Vagina (tissue), 2 donors: ENCODE measurements around the gene DLGAP5. TPM values are rescaled to one million over a fixed set of nuclear protein-coding genes. Genes with fewer than 3 reads are reported as not detected.

Experiments
- DNase-seq, 2 donors: peaks; one replicate each; pipeline ENCODE4 v3.0.0-alpha.2; 2017; ENCODE audit errors: extremely low spot score in 2 of 2
- H3K27ac ChIP-seq: fragments of 200-600 bp; sonication (generic); one replicate; pipeline ENCODE4 v1.5.1; 2019
- H3K27me3 ChIP-seq: fragments of 200-600 bp; sonication (generic); one replicate; pipeline ENCODE4 v1.5.1; 2019
- H3K36me3 ChIP-seq, 2 donors: fragments of 200-600 bp; sonication (generic); one replicate each; pipeline ENCODE4 v1.5.1; 2017 to 2019
- H3K4me1 ChIP-seq: fragments of 200-600 bp; sonication (generic); one replicate; pipeline ENCODE4 v1.5.1; 2019
- H3K4me3 ChIP-seq, 2 donors: fragments of 200-600 bp; sonication (generic); 1 replicate in 1 of 2; 2 replicates in 1 of 2; pipeline ENCODE4 v1.5.1; 2016 to 2019
- H3K9me3 ChIP-seq: fragments of 200-600 bp; sonication (generic); one replicate; pipeline ENCODE4 v1.5.1; 2019
- POLR2A ChIP-seq, 2 donors: fragments of 450-650 bp; IDR thresholded peaks; one replicate each; pipeline ENCODE4 v1.6.1; 2017; ENCODE audit warnings: antibody characterized with exemption in 2 of 2, mild to moderate bottlenecking in 2 of 2, moderate library complexity in 2 of 2
- POLR2AphosphoS5 ChIP-seq, 2 donors: sonication (generic); formaldehyde crosslinking; IDR thresholded peaks; one replicate each; pipeline ENCODE4 v1.9.0; 2017; ENCODE audit warnings: antibody characterized with exemption in 2 of 2, mild to moderate bottlenecking in 2 of 2, low read depth in 1 of 2; ENCODE audit not compliant: insufficient read depth in 1 of 2
- intact Hi-C: fragments of 100-400 bp; cut with DNase I; formaldehyde crosslinking; loops from one replicate; pipeline ENCODE4 v1.15.1; 2023
- total RNA-seq: library from RNA; depleted of rRNA; stranded (reverse); fragments of >200 nt; gene quantifications from one replicate; pipeline ENCODE4 v1.2.3, GENCODE V29; 2016
- TF ChIP-seq, protein P1 (sequence below), 3 experiments: fragments of 450-650 bp in 2 of 3; fragments of 200-600 bp in 1 of 3; sonication (generic) in 1 of 3; IDR thresholded peaks; one replicate each; pipeline ENCODE4 v1.5.1; 2017 to 2019; ENCODE audit warnings: antibody characterized with exemption in 3 of 3, mild to moderate bottlenecking in 2 of 3, moderate library complexity in 2 of 3

DLGAP5 gene
- total RNA-seq, 1 donor from 2014 or later = 2.2 TPM

DNA sequence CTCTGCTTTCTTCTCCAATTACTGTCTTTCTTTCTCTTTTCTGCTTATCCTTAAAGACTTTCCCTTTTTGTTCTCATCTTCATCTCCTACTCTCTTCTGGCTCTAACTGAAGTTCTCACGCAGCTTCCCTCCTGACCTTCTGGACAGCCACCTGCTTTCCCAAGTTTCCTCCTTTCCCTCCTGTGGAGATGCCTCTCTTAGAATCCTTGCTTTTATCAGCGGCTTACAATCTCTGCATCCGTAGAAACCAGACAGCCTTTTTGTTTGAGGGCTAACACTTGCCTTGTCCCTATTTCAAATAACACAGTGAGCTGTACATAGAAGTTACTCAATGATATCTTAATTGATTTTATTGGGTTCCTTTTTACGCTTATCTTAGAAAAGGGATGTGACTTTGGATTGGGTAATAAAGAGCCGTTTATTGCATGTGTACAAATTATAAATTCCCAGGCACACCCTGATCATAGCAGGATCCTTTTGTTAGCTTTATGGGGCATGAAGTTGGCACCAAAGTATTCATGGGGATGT lies 64.4 kb downstream of the DLGAP5 start:
- intact Hi-C loops = loop anchor here (10.0 kb wide), 1 partner anchor 72 kb away; the partner anchor contains the start of gene MAPK1IP1L
- TF ChIP-seq POLR2A (IDR thresholded peaks at IDR 0.05) (no peak), POLR2AphosphoS5 (IDR thresholded peaks at IDR 0.05; ENCODE audit: insufficient read depth in 1 of 2, low read depth in 1 of 2) (no peak)
- TF ChIP-seq, protein P1, sequence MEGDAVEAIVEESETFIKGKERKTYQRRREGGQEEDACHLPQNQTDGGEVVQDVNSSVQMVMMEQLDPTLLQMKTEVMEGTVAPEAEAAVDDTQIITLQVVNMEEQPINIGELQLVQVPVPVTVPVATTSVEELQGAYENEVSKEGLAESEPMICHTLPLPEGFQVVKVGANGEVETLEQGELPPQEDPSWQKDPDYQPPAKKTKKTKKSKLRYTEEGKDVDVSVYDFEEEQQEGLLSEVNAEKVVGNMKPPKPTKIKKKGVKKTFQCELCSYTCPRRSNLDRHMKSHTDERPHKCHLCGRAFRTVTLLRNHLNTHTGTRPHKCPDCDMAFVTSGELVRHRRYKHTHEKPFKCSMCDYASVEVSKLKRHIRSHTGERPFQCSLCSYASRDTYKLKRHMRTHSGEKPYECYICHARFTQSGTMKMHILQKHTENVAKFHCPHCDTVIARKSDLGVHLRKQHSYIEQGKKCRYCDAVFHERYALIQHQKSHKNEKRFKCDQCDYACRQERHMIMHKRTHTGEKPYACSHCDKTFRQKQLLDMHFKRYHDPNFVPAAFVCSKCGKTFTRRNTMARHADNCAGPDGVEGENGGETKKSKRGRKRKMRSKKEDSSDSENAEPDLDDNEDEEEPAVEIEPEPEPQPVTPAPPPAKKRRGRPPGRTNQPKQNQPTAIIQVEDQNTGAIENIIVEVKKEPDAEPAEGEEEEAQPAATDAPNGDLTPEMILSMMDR (IDR thresholded peaks at IDR 0.05) = no peak
- Histone ChIP-seq H3K9me3 (no peaks in the 10 kb centered on the region), H3K36me3 (no peaks in the 10 kb centered on the region), H3K4me1 (peaks cover 82% of the 10 kb centered on the region), H3K27me3 (no peaks in the 10 kb centered on the region), H3K4me3 (no peak overlapping the region), H3K27ac (peak overlapping the region; percentile 99)
- no peak for DNase-seq

DNA sequence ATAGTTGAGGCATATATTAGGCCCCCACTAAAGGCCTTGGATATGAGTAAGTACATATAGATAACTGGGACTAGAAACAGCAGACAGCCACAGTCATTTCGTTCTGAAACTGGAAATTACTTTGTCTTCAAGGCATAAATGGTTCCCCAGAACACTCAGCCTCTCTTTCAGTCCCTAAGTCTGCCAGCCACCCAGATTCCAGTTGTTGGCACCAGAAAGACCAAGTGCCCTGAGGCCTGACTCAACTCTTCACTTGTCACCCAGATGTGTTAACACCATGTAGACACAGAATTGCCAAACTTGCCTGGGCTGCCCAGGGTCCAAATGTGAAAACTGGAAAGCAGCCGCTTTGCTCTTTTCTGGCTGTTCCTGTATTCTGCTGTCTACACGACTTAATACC lies 65.4 kb downstream of the DLGAP5 start:
- Histone ChIP-seq H3K4me3 (no peak overlapping the region), H3K27ac (peak overlapping the region; percentile 18), H3K4me1 (peaks cover 82% of the 10 kb centered on the region), H3K9me3 (no peaks in the 10 kb centered on the region), H3K36me3 (no peaks in the 10 kb centered on the region), H3K27me3 (no peaks in the 10 kb centered on the region)
- intact Hi-C loops = loop anchor here (10.0 kb wide), 1 partner anchor 71 kb away; the partner anchor contains the start of gene MAPK1IP1L
- TF ChIP-seq, protein P1 (IDR thresholded peaks at IDR 0.05) = no peak
- TF ChIP-seq POLR2A (IDR thresholded peaks at IDR 0.05) (no peak), POLR2AphosphoS5 (IDR thresholded peaks at IDR 0.05; ENCODE audit: insufficient read depth in 1 of 2, low read depth in 1 of 2) (no peak)
- DNase-seq = peak in 1 of 2 donors; percentile 85

DNA sequence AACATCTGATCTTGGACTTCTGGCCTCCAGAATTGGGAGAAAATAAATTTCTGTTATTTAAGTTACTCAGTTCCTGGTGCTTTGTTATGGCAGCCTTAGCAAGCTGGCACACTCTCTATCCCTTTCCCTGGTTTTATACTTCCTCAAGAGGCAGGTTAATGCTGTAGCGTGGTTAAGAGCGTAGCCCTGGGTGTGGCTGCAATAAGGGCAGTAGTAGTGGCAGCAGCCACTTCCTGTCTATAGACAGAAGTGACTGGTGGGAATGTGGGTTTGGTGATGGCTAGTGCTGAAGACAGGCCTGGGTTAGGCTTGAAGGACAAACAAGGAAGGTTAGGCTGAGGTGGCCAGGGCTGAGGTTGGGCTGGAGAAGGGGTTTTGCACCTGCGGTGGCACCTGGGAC lies 66.0 kb downstream of the DLGAP5 start:
- peaks cover 82% of the 10 kb centered on the region for H3K4me1 ChIP-seq
- intact Hi-C loops = loop anchor here (10.0 kb wide), 1 partner anchor 71 kb away; the partner anchor contains the start of gene MAPK1IP1L
- peak in 1 of 2 donors; percentile 85 for DNase-seq
- H3K36me3 ChIP-seq = no peaks in the 10 kb centered on the region
- no peak for TF ChIP-seq POLR2AphosphoS5 (IDR thresholded peaks at IDR 0.05; ENCODE audit: insufficient read depth in 1 of 2, low read depth in 1 of 2)
- TF ChIP-seq POLR2A (IDR thresholded peaks at IDR 0.05) = no peak
- TF ChIP-seq, protein P1 (IDR thresholded peaks at IDR 0.05) = no peak
- no peak overlapping the region for H3K4me3 ChIP-seq
- no peaks in the 10 kb centered on the region for H3K9me3 ChIP-seq
- H3K27me3 ChIP-seq = no peaks in the 10 kb centered on the region
- H3K27ac ChIP-seq = peak overlapping the region; percentile 23

DNA sequence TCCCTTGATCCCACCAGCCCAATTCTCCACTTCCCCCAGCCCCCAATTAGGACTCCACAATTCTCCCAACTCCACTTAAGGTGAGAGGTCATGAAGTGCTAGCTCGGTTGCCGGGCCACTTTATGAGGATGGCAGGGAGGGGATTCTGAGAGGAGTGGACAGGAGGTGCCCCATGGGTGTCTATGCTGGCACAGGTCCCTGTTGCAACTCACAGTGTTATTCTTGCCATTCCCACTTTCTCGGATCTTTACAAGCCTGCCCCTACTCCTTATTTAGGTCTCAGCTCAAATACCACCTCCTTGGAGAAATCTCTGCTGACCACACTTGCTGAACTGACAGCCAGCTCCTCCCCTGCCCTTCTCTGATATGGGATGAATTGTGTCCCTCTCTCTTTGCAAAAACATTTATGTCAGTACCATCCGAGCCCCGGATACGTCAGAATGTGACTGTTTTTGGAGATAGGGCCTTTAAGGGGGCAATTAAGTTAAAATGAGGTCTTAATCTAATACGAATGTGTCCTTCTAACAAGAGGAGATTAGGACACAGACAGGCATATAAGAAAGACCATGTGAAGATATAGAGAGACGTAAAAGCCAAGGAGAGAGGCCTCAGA lies 66.5 kb downstream of the DLGAP5 start:
- H3K27ac ChIP-seq = peak overlapping the region; percentile 23
- intact Hi-C loops = loop anchor here (10.0 kb wide), 1 partner anchor 70 kb away; the partner anchor contains the start of gene MAPK1IP1L
- no peak overlapping the region for H3K4me3 ChIP-seq
- H3K36me3 ChIP-seq = no peaks in the 10 kb centered on the region
- TF ChIP-seq, protein P1 (IDR thresholded peaks at IDR 0.05) = no peak
- no peak for TF ChIP-seq POLR2A (IDR thresholded peaks at IDR 0.05)
- H3K4me1 ChIP-seq = peaks cover 87% of the 10 kb centered on the region
- H3K9me3 ChIP-seq = no peaks in the 10 kb centered on the region
- DNase-seq = peak in 1 of 2 donors; percentile 77
- no peaks in the 10 kb centered on the region for H3K27me3 ChIP-seq
